IMR-90 (cell line): ENCODE results near the gene HOXC5. TPM values are rescaled to one million over a fixed set of nuclear protein-coding genes. Genes with fewer than 3 reads are reported as not detected.

Source experiments
- ATAC-seq: fragments of 200-7000 bp; cut with Tn5 transposase; 2 replicates; pipeline ENCODE4 v1.9.1; 2020; ENCODE audit warnings: low read depth, mild to moderate bottlenecking, moderate library complexity
- BruUV-seq: library from RNA; stranded (reverse); fragments of 400-500 nt; replicated peaks from 2 replicates; lab custom pipeline; 2021; lab: Mats Ljungman, UMichigan
- CTCF ChIA-PET: fragments of 300-600 bp; formaldehyde crosslinking; extraction: SDS; loops from one replicate; lab custom pipeline; 2021; ENCODE audit warnings: antibody characterized with exemption; lab: Yijun Ruan, JAX
- POLR2A ChIA-PET: fragments of 300-600 bp; sonication (Branson Sonifier 250); formaldehyde crosslinking; loops from one replicate; lab custom pipeline; 2022; ENCODE audit warnings: antibody characterized with exemption; ENCODE audit not compliant: unreplicated experiment; lab: Charles Lee
- DNase-seq: peaks from one replicate; pipeline ENCODE4 v3.0.0; 2013
- H2AFZ ChIP-seq: replicated peaks from 2 replicates; pipeline ENCODE3; 2013; ENCODE audit warnings: low read length, mild to moderate bottlenecking; ENCODE audit not compliant: poor library complexity
- H2AK5ac ChIP-seq: 2 replicates; pipeline ENCODE4 v1.6.1; 2013; ENCODE audit warnings: low read depth, low read length, inconsistent platforms
- H2AK9ac ChIP-seq: replicated peaks from 2 replicates; pipeline ENCODE3; 2013; ENCODE audit warnings: mild to moderate bottlenecking, low read depth, low read length, moderate library complexity; ENCODE audit not compliant: poor library complexity
- H2BK120ac ChIP-seq: 2 replicates; pipeline ENCODE4 v1.6.1; 2013; ENCODE audit warnings: low read depth, low read length, inconsistent platforms
- H2BK15ac ChIP-seq: 3 replicates; pipeline ENCODE4 v1.6.1; 2013; ENCODE audit warnings: low read depth, low read length, inconsistent platforms
- H2BK20ac ChIP-seq: 2 replicates; pipeline ENCODE4 v1.6.1; 2013; ENCODE audit warnings: low read depth, mild to moderate bottlenecking, inconsistent platforms, low read length, moderate library complexity
- H2BK5ac ChIP-seq: 2 replicates; pipeline ENCODE4 v1.6.1; 2013; ENCODE audit warnings: mild to moderate bottlenecking, low read depth, low read length, inconsistent platforms; ENCODE audit not compliant: poor library complexity, severe bottlenecking
- H3K14ac ChIP-seq: replicated peaks from 2 replicates; pipeline ENCODE4 v1.6.1; 2013; ENCODE audit warnings: low read depth, low read length, inconsistent platforms
- H3K18ac ChIP-seq: 2 replicates; pipeline ENCODE4 v1.6.1; 2013; ENCODE audit warnings: low read depth, low read length, control low read depth
- H3K23ac ChIP-seq: 2 replicates; pipeline ENCODE4 v1.6.1; 2013; ENCODE audit warnings: low read depth, low read length, inconsistent platforms
- H3K27ac ChIP-seq: 2 replicates; pipeline ENCODE4 v1.5.1; 2013; ENCODE audit warnings: mild to moderate bottlenecking, control low read depth, low read length; ENCODE audit not compliant: insufficient read depth
- H3K27me3 ChIP-seq: 2 replicates; pipeline ENCODE4 v1.6.1; 2013; ENCODE audit warnings: low read length; ENCODE audit not compliant: control insufficient read depth, insufficient read depth
- H3K36me3 ChIP-seq: 2 replicates; pipeline ENCODE4 v1.6.1; 2013; ENCODE audit warnings: low read length, mixed read lengths; ENCODE audit not compliant: control insufficient read depth, insufficient read depth
- H3K4ac ChIP-seq: 2 replicates; pipeline ENCODE4 v1.6.1; 2013; ENCODE audit warnings: low read depth, low read length, inconsistent platforms
- H3K4me1 ChIP-seq: 2 replicates; pipeline ENCODE4 v1.6.1; 2013; ENCODE audit warnings: low read length, mixed read lengths; ENCODE audit not compliant: control insufficient read depth, insufficient read depth
- H3K4me2 ChIP-seq: 2 replicates; pipeline ENCODE4 v1.6.1; 2013; ENCODE audit warnings: low read depth, mild to moderate bottlenecking, control low read depth, low read length, moderate library complexity
- H3K4me3 ChIP-seq: 2 replicates; pipeline ENCODE4 v1.5.1; 2013; ENCODE audit warnings: low read depth, mild to moderate bottlenecking, control low read depth, low read length, moderate library complexity; ENCODE audit not compliant: insufficient read depth
- H3K56ac ChIP-seq: 2 replicates; pipeline ENCODE4 v1.6.1; 2013; ENCODE audit warnings: low read length, inconsistent platforms; ENCODE audit not compliant: insufficient read depth; ENCODE audit errors: extremely low read depth
- H3K79me1 ChIP-seq, 2 experiments: 2 replicates each; pipeline ENCODE4 v1.6.1; 2013; ENCODE audit warnings: low read length in 2 of 2, inconsistent platforms in 1 of 2, low read depth in 1 of 2
- H3K9ac ChIP-seq: 2 replicates; pipeline ENCODE4 v1.6.1; 2013; ENCODE audit warnings: low read depth, low read length, control low read depth
- H3K9me1 ChIP-seq: 2 replicates; pipeline ENCODE4 v1.6.1; 2013; ENCODE audit warnings: low read length, inconsistent platforms; ENCODE audit not compliant: insufficient read depth
- H3K9me3 ChIP-seq: 2 replicates; pipeline ENCODE4 v1.6.1; 2013; ENCODE audit warnings: low read length; ENCODE audit not compliant: control insufficient read depth, insufficient read depth
- H4K20me1 ChIP-seq: 2 replicates; pipeline ENCODE4 v1.6.1; 2013; ENCODE audit warnings: low read length, inconsistent platforms; ENCODE audit not compliant: insufficient read depth
- H4K5ac ChIP-seq: 2 replicates; pipeline ENCODE4 v1.6.1; 2013; ENCODE audit warnings: mild to moderate bottlenecking, low read depth, low read length, control low read depth
- H4K8ac ChIP-seq, 2 experiments: 2 replicates each; pipeline ENCODE4 v1.6.1; 2013; ENCODE audit warnings: low read depth in 2 of 2, low read length in 2 of 2, control low read depth in 1 of 2, inconsistent platforms in 1 of 2
- H4K91ac ChIP-seq: 2 replicates; pipeline ENCODE4 v1.6.1; 2013; ENCODE audit warnings: low read depth, low read length, inconsistent platforms; ENCODE audit not compliant: insufficient read depth
- CEBPB ChIP-seq: IDR thresholded peaks from 2 replicates; pipeline ENCODE4 v1.6.1; 2012; ENCODE audit warnings: low read depth, low read length, improper control_type of control experiment
- FOS ChIP-seq: fragments of 150-350 bp; IDR thresholded peaks from 2 replicates; pipeline ENCODE4 v1.6.1; 2016; ENCODE audit warnings: low read depth, low read length
- MAZ ChIP-seq: IDR thresholded peaks from 2 replicates; pipeline ENCODE4 v1.6.1; 2012; ENCODE audit warnings: low read depth, mild to moderate bottlenecking, low read length, improper control_type of control experiment, moderate library complexity, borderline replicate concordance
- NFE2L2 ChIP-seq: fragments of 150-350 bp; IDR thresholded peaks from 2 replicates; pipeline ENCODE4 v1.6.1; 2016; ENCODE audit warnings: low read depth, mild to moderate bottlenecking, low read length
- RCOR1 ChIP-seq: IDR thresholded peaks from 2 replicates; pipeline ENCODE4 v1.6.1; 2012; ENCODE audit warnings: mild to moderate bottlenecking, low read length, improper control_type of control experiment; ENCODE audit not compliant: insufficient replicate concordance
- RFX5 ChIP-seq: IDR thresholded peaks from 2 replicates; pipeline ENCODE4 v1.8.0; 2012; ENCODE audit warnings: low read depth, mild to moderate bottlenecking, low read length, moderate library complexity
- USF2 ChIP-seq: fragments of 150-350 bp; IDR thresholded peaks from 2 replicates; pipeline ENCODE4 v1.6.1; 2017; ENCODE audit warnings: mild to moderate bottlenecking, antibody characterized with exemption, low read length, low read depth
- WGBS, 2 experiments: methylation state at CpG; one replicate each; pipeline versions ENCODE4 v1.1.5 to v1.1.7; 2013; ENCODE audit warnings: missing lambda C conversion rate in 2 of 2; ENCODE audit not compliant: insufficient read length in 1 of 2; ENCODE audit errors: extremely low coverage in 2 of 2; 5-methylcytosine and 5-hydroxymethylcytosine counted together
- dilution Hi-C: fragments of 300-500 bp; cut with HindIII; formaldehyde crosslinking; loops from one replicate; pipeline ENCODE4 v1.14.3; 2018; ENCODE audit warnings: low sequenced_read_pairs; ENCODE audit not compliant: unreplicated experiment
- in situ Hi-C: fragments of 300-500 bp; cut with MboI; formaldehyde crosslinking; loops from 3 replicates; pipeline ENCODE4 v1.14.3; 2019; ENCODE audit warnings: low sequenced_read_pairs, inconsistent platforms, mixed read lengths
- intact Hi-C: fragments of 100-400 bp; cut with micrococcal nuclease; formaldehyde crosslinking; loops from 2 replicates; pipeline ENCODE4 v1.10.0; 2022
- polyA plus RNA-seq, 3 experiments: library from polyadenylated mRNA; depleted of rRNA; stranded (reverse); fragments of >200 nt; gene quantifications; 2 replicates each; pipeline ENCODE4 v1.2.3, GENCODE V29; 2012; ENCODE audit warnings: low replicate concordance in 1 of 3
- total RNA-seq: library from RNA; depleted of rRNA; stranded (reverse); fragments of >200 nt; gene quantifications from 2 replicates; pipeline ENCODE4 v1.2.3, GENCODE V29; 2012

The HOXC5 gene
- total and polyA plus RNA-seq, 2 of the 4 experiments (the other 2 are of a cell fraction), result not detected

- Histone ChIP-seq H3K18ac (no peak overlapping the region), H3K27me3 (peaks cover 98% of the 10 kb centered on the region), H4K8ac (no peak overlapping the region), H4K5ac (no peak overlapping the region), H3K14ac (no peak overlapping the region), H3K27ac (no peak overlapping the region), H3K9me1 (no peaks in the 10 kb centered on the region), H2AFZ (no peak overlapping the region), H3K56ac (no peak overlapping the region), H3K9me3 (peaks cover 19% of the 10 kb centered on the region), H2AK5ac (no peak overlapping the region), H3K4me3 (no peak overlapping the region), H3K4ac (no peak overlapping the region), H3K9ac (no peak overlapping the region), H4K20me1 (no peaks in the 10 kb centered on the region), H3K79me1 (no peaks in the 10 kb centered on the region), H3K23ac (no peak overlapping the region), H4K91ac (no peak overlapping the region), H2AK9ac (no peak overlapping the region), H2BK15ac (no peak overlapping the region), H3K4me1 (peaks cover 2% of the 10 kb centered on the region; the same call in 1 of the 2 replicates), H2BK20ac (no peak overlapping the region), H3K4me2 (no peak overlapping the region; the same call in 1 of the 2 replicates), H2BK120ac (no peak overlapping the region), H3K36me3 (no peaks in the 10 kb centered on the region), H2BK5ac (no peak overlapping the region)
- DNase-seq, result no peak
- 51% methylated on average over 4 of the region's 29 CpGs; no CpG with 5 or more reads in 1 of the 2 experiments for WGBS, 2 experiments
- in situ Hi-C loops, result loop anchor here (10.0 kb wide), 2 partner anchors 232 to 378 kb away; no protein-coding TSS in a partner anchor
- ChIA-PET POLR2A (no interaction called here), CTCF (no interaction called here)
- TF ChIP-seq MAZ (no peak), RCOR1 (no peak), RFX5 (no peak), FOS (no peak), CEBPB (no peak), NFE2L2 (no peak), USF2 (no peak)
- dilution Hi-C loops, result no loop called here
- no TSS peak for BruUV-seq
- no peak for ATAC-seq
- intact Hi-C loops, result no loop called here
Observed at GRCh38 chr12:53996240-53997203, 36.3 kb upstream of the HOXC5 start.
